GM19099 (cell line): ENCODE measurements around the gene POP4.

ENCODE experiments used
- POLR2A ChIP-seq: IDR thresholded peaks from 3 replicates; pipeline ENCODE4 v1.6.1; 2011; ENCODE audit warnings: low read depth; ENCODE audit not compliant: insufficient read length; ENCODE audit errors: extremely low read depth

Gene POP4

GRCh38 chr19:29605653-29606419 lies at the start of gene POP4:
Gene POP4 (plus strand): TSS chr19:29606283. CDS start chr19:29606319, 36 bp downstream.
- peak; percentile 98 for TF ChIP-seq POLR2A

GRCh38 chr19:29559743-29560142 lies 46.3 kb upstream of the POP4 start:
- no peak for TF ChIP-seq POLR2A

- TF ChIP-seq POLR2A, result no peak
Observed at GRCh38 chr19:29560313-29561075, 45.6 kb upstream of the POP4 start.

GRCh38 chr19:29561601-29562000 lies 44.5 kb upstream of the POP4 start:
- TF ChIP-seq POLR2A, result no peak

- TF ChIP-seq POLR2A, result no peak
Observed at GRCh38 chr19:29562299-29563297, 43.5 kb upstream of the POP4 start.

- no peak for TF ChIP-seq POLR2A
Observed at GRCh38 chr19:29563486-29564101, 42.5 kb upstream of the POP4 start.

- TF ChIP-seq POLR2A, result no peak
Observed at GRCh38 chr19:29564574-29565005, 41.5 kb upstream of the POP4 start.

- TF ChIP-seq POLR2A, result no peak
Observed at GRCh38 chr19:29565171-29565570, 40.9 kb upstream of the POP4 start.

GRCh38 chr19:29566496-29567054 lies 39.5 kb upstream of the POP4 start:
- no peak for TF ChIP-seq POLR2A

GRCh38 chr19:29567366-29567915 lies 38.6 kb upstream of the POP4 start:
- TF ChIP-seq POLR2A, result no peak

- no peak for TF ChIP-seq POLR2A
Observed at GRCh38 chr19:29568036-29569025, 37.8 kb upstream of the POP4 start.

- no peak for TF ChIP-seq POLR2A
Observed at GRCh38 chr19:29569038-29569911, 36.8 kb upstream of the POP4 start.
